Right lobe of liver (tissue), 6 donors: ENCODE results near the gene OBSCN. TPM values are rescaled to one million over a fixed set of nuclear protein-coding genes. Genes with fewer than 3 reads are reported as not detected.
A peak's percentile ranks its signal among the peaks of the same experiment; 100 is the strongest.

Experiments used
- ATAC-seq, 4 donors: fragments of 200-7000 bp; cut with Tn5 transposase; one replicate each; pipeline ENCODE4 v1.9.1; 2020; ENCODE audit warnings: mild to moderate bottlenecking in 4 of 4, moderate library complexity in 4 of 4
- DNase-seq, 3 donors: peaks; one replicate each; pipeline ENCODE4 v3.0.0-alpha.2; 2020
- H3K27ac ChIP-seq, 3 donors: fragments of 200-600 bp; one replicate each; pipeline ENCODE4 v1.8.0; 2022
- H3K27me3 ChIP-seq, 2 donors: fragments of 200-600 bp; one replicate each; pipeline ENCODE4 v1.8.0; 2022
- H3K36me3 ChIP-seq, 4 donors: fragments of 200-600 bp; sonication (generic) in 1 of 4; one replicate each; pipeline versions ENCODE4 v1.5.1 to v1.8.0; 2017 to 2022; ENCODE audit warnings: control low read depth in 1 of 4
- H3K4me1 ChIP-seq, 4 donors: fragments of 200-600 bp; sonication (generic) in 1 of 4; one replicate each; pipeline versions ENCODE4 v1.5.1 to v1.8.0; 2017 to 2022; ENCODE audit warnings: control low read depth in 1 of 4
- H3K4me3 ChIP-seq, 3 donors: fragments of 200-600 bp; one replicate each; pipeline ENCODE4 v1.8.0; 2022
- H3K9me3 ChIP-seq, 4 donors: fragments of 200-600 bp; sonication (generic) in 1 of 4; one replicate each; pipeline versions ENCODE4 v1.5.1 to v1.8.0; 2017 to 2022; ENCODE audit warnings: control low read depth in 1 of 4
- CTCF ChIP-seq, 4 donors: fragments of 200-600 bp in 3 of 4; fragments of 450-650 bp in 1 of 4; IDR thresholded peaks; one replicate each; pipeline versions ENCODE4 v1.5.1 to v1.8.0; 2016 to 2022; ENCODE audit warnings: antibody characterized with exemption in 4 of 4, mild to moderate bottlenecking in 2 of 4
- POLR2A ChIP-seq: fragments of 450-650 bp; IDR thresholded peaks from one replicate; pipeline ENCODE4 v1.6.1; 2017; ENCODE audit warnings: antibody characterized with exemption, mild to moderate bottlenecking
- WGBS: methylation state at CpG from one replicate; pipeline ENCODE4 v1.1.6; 2018; ENCODE audit warnings: low coverage, low lambda C conversion rate; ENCODE audit not compliant: insufficient coverage; ENCODE audit errors: missing lambda C conversion rate; 5-methylcytosine and 5-hydroxymethylcytosine counted together
- intact Hi-C, 2 donors: fragments of 100-400 bp; cut with DNase I; formaldehyde crosslinking; loops; one replicate each; pipeline versions ENCODE4 v1.11.2 to v1.14.1; 2022
- total RNA-seq, 6 experiments: library from RNA; depleted of rRNA in 2 of 6; stranded (reverse); fragments of >200 nt in 2 of 6; fragmentation: NEBNext Ultra II Directional in 3 of 6; extraction: Animal tissue kit (Norgen Biotek cat#: 25700) in 3 of 6; gene quantifications; one replicate each; pipeline versions ENCODE4 v1.1.0 to v1.2.4, GENCODE V29; 2016 to 2023
- donor health status: DM: no; HTN: yes; CAD: no.
- donor health status: DM: no; HTN: no; CAD: no.
- donor health status: DM: no; HTN: no; CAD: no.
- donor health status: DM: no; HTN: yes; CAD: no.
- donor health status: DM: no; HTN: yes; CAD: no.

Gene OBSCN
- total RNA-seq, 6 experiments from 2014 or later: 0.43 to 3.5 (median 2.0) TPM

DNA sequence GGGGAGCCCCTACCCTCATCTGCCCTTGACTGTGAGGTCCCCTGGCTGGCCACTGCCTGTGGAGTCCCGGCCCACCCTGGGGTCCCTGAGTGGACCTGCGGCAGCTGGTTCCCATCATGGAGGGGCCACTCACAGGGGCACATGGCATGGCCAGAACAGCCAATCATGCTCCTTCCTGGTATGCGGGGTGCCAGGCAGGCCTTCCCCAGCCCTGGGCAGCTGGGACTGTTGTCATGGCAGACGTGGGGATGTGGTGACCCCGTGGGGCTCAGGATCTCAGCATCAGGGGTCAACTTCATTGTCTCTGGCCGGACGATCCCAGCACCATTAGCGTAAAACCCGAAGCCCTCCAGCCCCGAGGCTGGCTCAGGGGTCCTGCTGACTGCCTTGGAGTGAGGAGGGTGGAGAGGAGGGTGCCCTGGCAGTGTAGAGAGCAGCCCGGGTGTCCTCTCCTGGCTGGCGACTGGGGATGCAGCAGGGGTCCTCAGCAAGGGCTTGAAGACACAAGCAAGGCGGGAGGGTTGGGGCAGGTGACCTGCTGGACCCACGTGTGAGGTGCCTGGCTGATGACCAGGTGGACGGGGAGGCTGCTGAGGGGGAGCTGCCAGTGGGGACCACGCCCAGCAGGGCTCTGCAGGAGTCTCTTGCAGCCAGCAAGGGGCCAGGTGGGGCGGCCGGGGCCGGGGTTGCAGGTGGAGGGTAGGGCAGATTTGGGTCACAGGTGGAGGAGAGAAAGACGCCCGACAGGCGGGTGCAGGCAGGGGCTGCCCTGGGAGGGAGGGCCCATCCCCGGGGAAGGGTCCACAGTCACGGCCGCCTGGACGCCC is 153.7 kb downstream of the OBSCN start:
- Histone ChIP-seq H3K27ac (no peak overlapping the region), H3K4me3 (no peak overlapping the region), H3K27me3 (no peaks in the 10 kb centered on the region), H3K36me3 (no peaks in the 10 kb centered on the region), H3K4me1 (no peaks in the 10 kb centered on the region), H3K9me3 (no peaks in the 10 kb centered on the region)
- ATAC-seq (no peak), DNase-seq (peak in 2 of 3 donors; percentile 15 to 57)
- intact Hi-C loops: no loop called here
- TF ChIP-seq CTCF (IDR thresholded peaks at IDR 0.05) (no peak), POLR2A (no peak)
- 88% methylated on average over 5 of the region's 26 CpGs for WGBS

DNA sequence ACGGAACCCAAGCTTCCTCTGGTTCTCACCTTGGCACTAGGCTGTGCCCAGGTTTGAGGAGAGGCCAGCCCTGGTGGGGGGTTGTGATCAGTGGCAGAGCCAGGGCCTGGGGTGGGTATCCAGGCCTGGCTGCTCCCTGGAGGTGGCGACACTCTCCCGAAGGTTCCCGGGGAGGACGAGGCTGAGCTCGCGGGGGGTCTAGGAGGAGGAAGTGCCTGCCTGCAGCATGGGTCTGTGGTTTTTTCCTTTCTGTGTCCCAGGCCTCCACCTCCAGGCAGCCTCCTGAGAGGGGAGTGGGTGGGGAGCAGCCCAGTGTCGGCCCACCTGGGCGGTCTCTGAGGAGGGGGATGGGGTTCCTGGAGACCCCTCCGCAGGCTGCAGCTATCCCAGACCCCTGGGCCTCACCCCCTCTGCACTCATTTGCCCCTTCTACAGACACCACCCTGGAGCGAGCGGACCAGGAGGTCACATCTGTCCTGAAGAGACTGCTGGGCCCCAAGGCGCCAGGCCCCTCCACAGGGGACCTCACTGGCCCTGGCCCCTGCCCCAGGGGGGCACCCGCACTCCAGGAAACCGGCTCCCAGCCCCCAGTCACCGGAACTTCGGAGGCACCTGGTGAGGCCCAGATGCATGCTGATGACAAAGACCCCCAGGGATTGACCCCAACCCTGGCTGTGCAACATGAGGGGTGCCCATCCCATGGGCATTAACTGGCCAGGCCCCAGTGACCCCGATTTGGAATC is 154.5 kb downstream of the OBSCN start:
- intact Hi-C loops: no loop called here
- Histone ChIP-seq H3K36me3 (no peaks in the 10 kb centered on the region), H3K4me1 (no peaks in the 10 kb centered on the region), H3K4me3 (no peak overlapping the region), H3K27ac (no peak overlapping the region), H3K27me3 (no peaks in the 10 kb centered on the region), H3K9me3 (no peaks in the 10 kb centered on the region)
- DNase-seq (peak in 2 of 3 donors; percentile 8 to 45), ATAC-seq (no peak)
- TF ChIP-seq CTCF (IDR thresholded peaks at IDR 0.05): no peak
- WGBS: no CpG with 5 or more reads among the region's 18 CpGs

- DNase-seq (no peak), ATAC-seq (no peak)
- Histone ChIP-seq H3K9me3 (no peaks in the 10 kb centered on the region), H3K4me1 (no peaks in the 10 kb centered on the region), H3K27ac (no peak overlapping the region), H3K4me3 (no peak overlapping the region), H3K36me3 (no peaks in the 10 kb centered on the region), H3K27me3 (no peaks in the 10 kb centered on the region)
- 88% methylated on average over 3 of the region's 4 CpGs for WGBS
- TF ChIP-seq POLR2A: no peak
- TF ChIP-seq CTCF (IDR thresholded peaks at IDR 0.05): no peak
- intact Hi-C loops: no loop called here
These were observed 155.1 kb downstream of the OBSCN start for GRCh38 chr1:228362884-228363450.

- Histone ChIP-seq H3K36me3 (no peaks in the 10 kb centered on the region), H3K27me3 (no peaks in the 10 kb centered on the region), H3K4me3 (no peak overlapping the region), H3K27ac (no peak overlapping the region), H3K4me1 (no peaks in the 10 kb centered on the region), H3K9me3 (no peaks in the 10 kb centered on the region)
- ATAC-seq (no peak), DNase-seq (peak in 2 of 3 donors; percentile 5 to 43)
- TF ChIP-seq POLR2A (no peak), CTCF (IDR thresholded peaks at IDR 0.05) (no peak)
- intact Hi-C loops: no loop called here
- WGBS: no CpG with 5 or more reads among the region's 9 CpGs
These were observed 155.8 kb downstream of the OBSCN start for GRCh38 chr1:228363686-228364067.
